Fibroblast of gingiva (primary cell): ENCODE results near the gene SUPT4H1.

Experiments used
- DNase-seq: peaks from one replicate; pipeline ENCODE4 v3.0.0-alpha.2; 2011; ENCODE audit warnings: low read depth

The SUPT4H1 gene

DNA sequence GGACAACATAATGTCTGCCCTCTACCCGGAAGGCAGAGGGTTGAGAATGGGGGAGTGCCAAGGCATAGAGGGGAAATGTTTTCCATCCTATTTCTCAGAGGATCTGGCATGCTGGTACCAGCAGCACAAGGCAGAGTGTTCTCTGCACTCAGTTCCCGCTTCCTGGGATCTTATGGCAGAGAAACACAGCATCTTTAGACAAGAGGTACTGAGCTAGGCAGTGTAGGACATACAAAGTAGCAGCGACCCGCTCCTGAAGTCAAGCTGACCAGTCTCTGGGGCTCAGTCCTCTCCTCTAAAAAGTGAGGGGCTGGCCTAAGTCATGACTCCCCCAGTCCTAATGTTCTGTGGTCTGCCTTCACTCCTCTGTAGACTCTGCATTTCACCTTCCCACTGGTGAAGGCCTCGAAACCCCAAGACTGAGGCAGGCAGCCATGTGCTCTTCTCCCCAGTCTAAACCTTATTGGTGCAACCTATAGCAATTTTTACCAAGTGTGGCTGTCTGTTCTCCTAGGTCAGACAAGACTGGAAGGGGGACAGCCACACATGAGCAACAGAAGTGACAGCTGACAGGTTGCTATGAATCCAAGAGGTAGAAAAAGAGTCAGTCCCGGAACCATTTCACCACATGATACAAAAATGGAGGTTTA, 12.1 kb downstream of the SUPT4H1 start:
- no peak for DNase-seq

DNA sequence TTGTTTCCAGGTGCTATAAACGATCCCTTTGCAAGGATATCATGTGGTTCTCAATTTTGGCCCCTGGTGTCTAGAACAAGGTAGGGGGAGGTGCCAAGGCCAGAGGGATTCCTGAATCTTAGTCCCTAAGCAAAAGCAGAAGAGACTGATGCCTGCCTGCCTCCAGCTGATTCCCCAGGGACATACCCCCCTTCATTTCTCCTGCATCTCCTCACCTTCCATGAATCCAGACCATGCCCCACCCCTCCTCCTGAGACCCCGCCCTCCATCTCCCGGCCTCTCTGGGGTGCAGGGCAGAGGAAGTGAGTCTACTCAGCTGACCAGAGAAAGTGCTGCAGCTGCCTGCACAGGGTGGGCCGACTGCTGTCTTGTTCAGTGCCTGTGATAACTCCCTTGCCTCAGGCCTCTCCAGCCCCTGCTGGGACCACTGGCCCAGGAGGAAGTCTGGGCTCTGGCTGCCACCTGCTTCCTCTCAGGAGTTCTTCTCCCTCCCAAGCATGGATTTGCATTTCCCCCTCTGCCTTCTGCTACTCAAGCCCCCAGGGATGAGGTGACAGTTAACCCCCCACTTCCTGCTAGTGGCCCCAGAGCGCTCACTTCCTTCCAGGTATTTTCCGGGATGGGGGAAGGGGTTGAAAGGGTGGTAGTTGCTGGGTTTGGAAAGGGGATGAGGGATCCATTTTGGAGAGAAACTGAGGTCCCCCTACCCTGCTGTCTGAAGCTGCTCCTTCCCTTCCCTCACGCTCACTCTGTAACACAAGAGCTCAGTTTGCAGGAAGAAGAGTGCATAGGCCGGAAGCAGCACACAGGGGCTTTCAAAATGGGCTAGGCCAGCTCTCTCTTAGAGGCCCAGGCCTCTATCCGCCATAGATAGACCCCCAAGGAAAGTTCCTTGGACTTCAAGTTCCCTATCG, 12.9 kb downstream of the SUPT4H1 start:
- DNase-seq: no peak

DNA sequence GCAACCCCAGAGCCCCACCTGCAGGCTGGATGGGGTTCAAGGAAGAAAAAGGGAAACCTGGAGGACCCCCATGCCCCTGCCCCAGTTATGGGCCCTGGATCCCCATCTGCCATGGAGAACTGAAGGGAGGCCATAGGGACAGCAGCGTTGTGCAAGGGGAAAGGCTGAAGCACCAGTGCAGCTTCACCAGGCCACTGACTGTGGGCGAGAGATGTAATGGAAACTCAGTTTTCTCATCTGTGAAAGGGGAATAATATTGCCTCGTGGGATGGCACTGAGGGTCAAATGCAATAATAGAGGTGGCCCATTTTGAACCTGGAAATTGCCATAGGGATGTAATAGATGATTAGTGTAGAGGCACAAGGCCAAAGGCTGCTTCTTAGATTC, 13.6 kb downstream of the SUPT4H1 start:
- no peak for DNase-seq

DNA sequence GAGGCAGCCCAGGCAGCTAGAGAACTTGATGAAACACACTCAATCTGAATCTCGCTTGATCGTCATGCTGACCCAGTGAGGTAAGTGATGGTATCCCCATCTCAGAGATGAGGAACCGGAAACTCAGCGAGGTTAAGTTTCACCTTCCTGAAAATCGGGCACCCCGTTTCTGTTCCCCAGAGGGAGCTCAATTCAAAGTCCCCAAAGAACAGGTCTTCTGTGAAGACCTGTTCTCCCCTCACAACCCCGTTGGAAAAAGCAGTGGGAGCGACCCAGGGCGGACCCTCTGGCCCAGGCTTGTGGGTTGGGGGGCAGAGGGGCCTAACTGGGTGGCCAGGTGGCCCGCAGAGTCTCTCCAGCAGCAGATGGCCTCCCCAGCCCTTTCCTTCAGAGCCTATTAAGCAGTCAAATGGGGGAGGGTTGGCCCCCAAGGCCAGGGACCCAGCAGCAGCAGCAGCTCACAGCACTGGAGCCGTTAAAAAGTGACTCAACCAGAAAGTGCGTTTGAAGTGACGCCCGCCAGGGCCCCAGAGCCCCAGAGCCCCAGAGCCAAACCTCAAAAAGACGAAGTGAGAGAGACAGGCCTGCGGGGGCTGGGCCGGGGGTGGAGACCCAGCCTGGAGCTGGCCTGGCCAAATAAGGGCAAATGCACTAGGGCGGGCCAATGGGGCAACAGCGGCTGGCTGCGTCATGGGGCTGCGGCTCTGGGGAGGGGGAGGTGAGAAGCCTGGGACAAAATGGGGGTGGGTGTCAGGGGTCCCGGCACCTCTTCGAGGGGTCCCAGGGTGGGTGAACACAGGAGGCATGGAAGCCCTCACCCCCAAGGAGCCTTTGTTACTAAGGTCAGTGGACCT, 14.2 kb downstream of the SUPT4H1 start:
- DNase-seq: no peak

DNA sequence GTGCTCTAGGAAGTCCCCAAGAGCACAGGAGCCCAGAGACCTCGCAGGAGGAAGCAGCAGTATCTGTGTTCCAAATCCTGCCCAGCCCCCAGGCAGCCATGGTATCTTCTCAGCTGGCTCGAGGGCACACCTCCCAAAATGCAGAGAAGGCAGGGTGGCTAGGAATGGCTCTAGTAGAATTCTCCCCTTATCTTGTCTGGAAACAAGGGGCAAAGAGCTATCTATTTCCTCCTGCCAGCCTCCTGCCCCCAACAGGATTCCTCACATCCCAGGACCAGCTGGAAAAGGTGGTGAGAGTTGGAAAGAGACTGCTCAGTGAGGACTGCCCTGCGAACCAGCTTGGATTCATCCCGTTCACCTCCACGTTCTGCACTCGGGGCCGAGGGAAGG, 14.8 kb downstream of the SUPT4H1 start:
- no peak for DNase-seq

DNA sequence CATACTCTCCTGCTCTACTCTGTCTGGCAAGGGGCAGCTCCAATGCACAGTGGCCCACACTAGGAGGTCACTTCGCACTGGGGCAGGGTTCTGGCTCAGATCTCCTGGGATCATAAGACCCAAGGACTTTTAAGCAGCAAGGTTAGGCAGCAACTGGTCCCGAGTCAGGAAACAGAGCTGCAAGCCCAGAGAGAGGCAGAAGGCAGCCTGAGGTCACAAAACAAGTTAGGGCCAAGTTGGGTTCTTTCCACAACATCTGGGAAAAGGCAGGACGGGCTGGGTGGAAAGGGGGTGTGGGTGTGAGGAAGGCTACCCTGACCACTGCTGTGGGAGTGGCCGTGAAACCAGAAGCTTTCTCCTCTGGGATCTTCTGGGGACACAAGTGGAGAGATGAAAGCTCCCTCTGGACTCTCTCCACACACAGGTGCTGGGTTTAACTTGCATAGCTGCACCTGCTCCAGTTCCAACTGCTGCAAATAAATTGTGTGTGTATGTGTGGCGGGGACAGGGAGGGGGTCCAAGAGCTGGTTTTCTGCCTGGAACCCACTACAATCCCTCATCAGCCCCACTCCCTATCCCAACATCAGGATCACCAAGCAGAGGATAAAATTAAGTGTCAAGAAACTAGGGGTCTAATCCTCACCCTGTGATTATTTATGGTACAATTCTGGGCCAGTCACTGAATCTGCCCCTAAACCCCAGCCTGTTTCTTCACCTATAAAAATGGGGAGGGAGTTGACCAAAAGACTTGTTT, 15.4 kb downstream of the SUPT4H1 start:
- DNase-seq: no peak

DNA sequence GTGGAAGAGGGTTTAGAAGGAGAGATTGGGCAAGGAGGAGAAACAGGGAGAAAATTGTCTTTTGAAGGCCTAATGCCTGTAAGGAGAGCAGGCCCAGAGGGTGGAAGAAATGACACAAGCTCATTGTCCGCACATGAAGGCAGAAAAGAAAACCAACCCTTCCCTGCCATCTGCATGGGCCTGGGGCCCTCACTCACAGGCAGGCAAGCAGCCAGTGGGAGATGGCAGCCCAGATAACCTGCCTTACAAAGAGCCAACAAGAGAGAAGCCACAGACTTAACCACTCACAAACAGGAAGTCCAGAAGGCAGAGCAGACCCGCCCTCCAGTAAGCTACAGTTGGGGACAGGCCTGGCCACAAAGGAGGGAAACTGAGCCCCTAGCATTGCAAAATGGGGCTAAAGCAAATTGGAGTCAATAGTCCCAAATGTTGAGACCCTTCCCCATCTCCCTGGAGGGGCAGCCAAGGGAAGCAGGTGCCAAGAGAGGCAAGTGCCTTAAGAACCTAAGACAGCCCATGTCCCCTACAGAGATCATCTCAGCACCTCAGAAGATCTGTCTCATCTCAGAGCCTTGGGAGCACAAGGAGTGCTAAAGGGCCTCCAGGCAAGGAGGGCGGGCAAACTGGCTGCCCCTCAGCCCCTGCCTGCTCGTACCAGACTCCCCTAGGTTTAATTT, 16.1 kb downstream of the SUPT4H1 start:
- DNase-seq: no peak

DNA sequence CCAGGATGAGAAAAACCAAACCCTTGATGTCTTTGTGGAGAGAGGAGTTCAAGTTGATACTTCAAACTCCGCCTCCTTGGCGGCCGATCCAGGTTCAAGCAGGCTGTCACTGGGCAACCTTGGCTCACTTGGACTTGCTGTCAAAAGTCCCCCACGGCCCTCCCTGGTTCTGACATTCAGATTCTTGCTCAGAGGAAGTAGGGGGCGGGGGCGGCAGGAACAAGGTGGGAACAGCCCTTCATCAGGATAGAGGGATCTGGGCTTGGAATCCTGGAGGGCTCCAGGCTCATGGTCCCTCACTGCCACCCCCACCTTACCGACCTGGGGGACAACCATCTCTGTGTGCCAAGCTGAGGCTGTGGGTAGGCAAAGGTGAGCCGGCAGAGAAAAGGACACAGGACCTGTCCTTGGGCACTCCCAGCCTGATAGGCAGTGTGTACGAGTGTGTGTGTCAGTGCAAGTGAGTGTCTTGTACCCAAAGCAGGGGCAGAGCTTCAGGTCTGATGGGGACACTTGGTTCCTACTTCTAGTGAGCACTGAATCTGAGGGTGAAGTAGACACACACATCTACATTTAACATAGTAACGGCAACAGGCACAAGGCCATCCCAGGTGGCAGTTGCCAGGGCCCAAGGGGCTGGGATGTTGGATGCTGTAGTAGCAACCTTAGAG, 16.8 kb downstream of the SUPT4H1 start:
- DNase-seq: no peak

DNA sequence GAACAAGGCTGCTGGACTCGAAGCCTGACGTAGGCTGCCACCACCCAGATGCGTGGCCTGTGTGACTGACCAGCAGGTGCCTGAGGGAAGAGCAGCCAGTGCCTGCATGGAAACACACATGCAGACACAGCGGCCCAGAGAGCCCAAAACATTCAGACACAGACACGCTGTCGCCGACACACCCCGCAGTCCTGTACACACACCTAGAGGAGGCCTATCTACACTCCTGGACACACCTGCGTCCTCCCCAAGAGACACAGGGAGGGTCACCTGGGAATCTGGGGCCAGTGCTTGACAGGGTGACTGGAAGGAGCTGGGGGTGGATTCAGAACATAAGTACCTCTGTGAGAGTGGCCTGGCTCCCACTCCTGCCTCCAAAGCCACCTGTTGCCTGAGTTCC, 17.3 kb downstream of the SUPT4H1 start:
- DNase-seq: no peak

DNA sequence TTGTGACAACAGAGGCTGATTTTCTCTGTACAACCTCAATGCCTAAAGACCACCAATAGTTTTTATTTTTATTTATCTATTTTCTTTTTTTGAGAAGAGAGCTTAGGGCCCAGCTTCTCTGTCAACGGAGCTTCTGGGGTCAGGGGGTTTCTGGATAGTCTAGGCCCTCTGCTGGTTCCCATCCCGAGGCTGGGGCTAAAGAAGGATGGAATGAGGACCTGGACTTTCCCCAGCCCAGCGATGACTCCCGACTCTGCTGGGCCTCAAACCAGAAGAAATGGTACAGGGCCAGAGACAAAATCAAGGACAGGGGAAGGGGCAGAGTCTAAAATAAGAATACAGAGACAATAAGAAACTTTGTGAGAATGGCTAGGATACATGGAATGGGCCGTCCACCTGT, 17.7 kb downstream of the SUPT4H1 start:
- DNase-seq: no peak

DNA sequence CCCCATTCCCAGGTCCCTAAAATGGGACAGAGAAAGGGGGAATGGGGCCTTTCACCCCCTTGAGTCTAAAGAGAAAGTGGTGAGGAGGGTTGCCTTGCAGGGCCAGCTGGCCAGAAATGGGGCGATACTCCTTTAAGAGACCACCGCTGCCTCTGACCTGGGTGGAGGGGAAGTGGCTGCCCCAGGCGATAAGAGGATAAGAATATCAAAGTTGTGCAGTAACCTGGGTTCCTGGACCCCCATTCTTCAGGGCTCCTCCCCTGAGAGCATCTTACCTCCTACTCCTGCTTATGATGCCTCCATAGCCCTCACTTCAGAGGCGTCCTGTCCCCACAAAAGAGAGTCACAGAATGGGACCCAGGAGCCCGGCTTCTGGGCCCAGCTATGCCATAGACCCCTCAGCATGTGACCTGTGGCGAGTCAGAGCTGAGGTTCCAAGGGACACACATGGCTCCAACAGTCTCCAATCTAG, 18.2 kb downstream of the SUPT4H1 start:
- no peak for DNase-seq

DNA sequence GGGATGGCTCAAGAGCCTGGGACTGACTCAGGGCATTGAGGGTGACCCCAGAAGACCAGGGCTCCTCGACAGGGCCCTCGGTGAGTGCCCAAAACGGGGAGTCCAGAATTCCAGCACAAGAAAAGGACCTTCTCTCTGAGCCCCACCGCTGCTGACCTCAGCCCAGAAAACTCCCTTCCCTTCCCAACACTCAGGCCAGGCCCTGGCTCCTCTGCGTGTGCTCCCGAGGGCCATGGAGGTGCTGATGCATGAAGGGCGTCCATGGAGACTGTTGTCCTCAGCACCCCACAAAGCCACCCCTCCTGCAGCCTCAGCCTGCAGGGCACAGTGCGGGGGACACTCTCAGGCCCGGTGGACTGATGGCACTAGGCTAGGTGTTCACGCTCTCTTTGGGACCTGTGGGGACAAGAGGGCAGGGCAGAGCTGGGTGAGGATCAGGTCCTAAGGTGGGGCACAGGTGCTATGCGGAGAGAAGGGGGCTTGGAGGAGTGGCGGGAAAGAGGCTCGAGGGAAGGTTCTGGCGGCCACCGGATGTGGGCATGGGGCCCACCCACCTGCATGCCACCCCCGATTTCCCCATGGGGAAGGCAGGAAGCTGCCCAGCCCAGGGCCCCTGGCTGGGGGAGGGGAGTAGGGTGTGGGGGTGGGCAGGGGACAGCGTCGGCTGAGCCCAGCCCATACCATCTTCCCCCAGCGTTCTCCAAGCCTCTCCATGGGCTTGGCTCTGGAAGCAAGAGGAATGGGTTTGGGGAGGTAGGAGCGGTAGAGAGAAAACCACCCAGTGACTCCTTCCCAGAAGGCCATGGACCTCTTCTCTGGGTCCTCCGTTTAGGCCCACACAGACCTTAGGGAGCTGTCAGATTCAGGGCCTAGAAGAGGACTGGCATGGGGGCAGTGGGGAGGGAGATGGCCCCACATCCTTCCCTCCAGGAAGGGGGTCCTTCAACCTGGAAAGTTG, 18.9 kb downstream of the SUPT4H1 start:
- DNase-seq: no peak

DNA sequence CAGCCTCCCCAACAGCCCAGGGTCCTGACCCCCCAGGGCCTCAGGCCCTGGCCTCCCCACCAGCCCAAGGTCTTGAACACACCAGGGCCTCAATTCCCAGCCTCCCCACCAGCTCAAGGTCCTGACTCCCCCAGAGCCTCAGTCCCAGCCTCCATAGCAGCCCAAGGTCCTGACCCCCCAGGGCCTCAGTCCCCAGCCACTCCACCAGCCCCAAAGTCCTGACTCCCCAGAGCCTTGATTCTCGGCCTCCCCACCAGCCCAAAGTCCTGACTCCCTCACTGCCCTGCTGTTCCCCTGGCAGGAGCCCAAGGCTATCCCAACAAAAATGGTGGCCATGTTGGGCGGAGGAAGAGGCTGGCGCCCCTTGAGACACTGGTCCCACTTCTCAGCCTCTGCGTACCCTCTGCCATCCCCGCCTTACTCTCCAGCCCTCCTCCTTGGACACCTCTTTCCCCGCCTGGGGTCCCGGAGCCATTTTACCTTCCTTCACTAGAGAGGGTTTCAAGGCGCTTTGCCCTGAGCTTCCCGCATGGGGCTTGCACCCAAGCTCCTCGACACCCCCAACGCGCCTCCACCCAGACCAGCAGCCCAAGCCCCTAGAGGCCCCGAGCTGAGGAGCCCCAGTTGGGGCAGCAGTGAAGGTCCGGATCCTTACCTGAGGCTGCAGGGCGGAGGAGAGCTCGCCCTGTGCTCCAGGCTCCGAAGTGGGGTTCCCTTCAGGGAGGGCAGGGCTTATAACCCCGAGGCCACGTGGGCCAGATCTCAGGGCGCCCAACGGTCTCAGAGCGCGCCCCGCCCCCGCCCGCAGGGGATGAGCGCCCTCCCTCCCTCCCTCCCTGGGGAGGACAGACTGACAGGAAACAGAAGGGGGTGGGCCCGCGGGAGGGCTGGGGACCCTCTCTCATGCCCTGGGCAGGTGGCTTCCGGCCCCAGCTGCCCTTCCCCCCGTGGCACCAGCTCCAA, 19.9 kb downstream of the SUPT4H1 start:
- DNase-seq: no peak

DNA sequence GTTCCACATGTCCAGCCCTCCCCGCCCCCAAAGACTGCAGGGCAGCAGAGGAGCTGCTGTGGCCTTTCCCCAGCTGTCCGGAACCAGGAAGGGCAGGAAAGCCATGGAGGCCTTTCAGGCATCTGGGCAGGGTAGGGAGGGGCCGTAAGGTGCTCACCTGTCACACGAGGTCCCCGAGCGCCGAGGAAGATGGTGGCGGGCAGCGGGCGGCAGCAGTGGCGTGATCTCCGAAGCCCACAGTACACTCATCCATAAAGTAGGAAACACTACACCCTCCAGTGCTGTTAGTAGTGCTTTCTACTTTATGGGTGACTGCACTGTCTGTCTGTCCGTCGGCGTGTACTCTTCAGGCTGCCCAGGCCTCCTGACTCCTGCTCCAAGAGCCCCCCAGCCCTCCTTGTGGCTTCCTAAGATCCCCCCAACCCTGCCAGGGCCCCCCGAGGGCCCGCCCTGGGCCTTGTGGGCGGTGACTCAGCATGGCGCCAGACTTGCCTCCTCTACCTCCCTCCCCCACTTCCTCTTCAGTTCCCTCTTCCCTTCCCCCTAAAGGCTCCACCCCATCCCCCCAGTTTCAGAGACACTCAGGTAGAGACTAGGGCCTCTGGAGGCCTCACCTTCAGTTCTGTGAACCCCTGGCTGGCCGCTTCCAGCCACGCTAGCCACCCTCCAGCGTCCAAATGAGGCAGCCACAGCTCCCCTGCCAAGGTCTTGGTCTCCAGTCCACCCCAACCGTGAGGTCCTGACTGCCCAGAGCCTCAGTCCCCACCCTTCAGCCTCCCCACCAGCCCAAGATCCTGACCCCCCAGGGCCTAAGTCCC, 20.8 kb downstream of the SUPT4H1 start:
- DNase-seq: no peak

DNA sequence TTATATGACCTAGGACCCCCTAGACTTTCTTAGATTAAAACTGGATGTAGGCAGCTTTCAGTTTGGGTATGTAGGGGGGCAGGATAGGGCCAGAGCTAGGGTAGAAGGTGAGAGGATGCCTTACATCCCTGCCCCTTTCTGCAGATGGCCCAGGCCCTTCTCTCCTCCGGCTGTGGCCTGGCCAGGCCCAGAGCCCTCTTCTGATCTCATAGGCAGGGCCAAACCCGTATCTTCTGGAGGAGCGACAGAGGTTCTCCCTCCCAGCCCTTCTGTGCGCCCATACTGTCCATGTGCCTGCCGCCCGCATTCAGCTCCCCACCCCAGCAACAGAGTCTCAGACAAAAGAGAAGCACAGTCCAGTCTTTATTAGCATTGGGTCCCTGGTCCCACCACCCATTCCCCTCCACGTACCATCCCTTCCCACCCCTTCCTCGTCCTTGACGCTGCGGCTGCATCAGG, 21.4 kb downstream of the SUPT4H1 start:
- no peak for DNase-seq

DNA sequence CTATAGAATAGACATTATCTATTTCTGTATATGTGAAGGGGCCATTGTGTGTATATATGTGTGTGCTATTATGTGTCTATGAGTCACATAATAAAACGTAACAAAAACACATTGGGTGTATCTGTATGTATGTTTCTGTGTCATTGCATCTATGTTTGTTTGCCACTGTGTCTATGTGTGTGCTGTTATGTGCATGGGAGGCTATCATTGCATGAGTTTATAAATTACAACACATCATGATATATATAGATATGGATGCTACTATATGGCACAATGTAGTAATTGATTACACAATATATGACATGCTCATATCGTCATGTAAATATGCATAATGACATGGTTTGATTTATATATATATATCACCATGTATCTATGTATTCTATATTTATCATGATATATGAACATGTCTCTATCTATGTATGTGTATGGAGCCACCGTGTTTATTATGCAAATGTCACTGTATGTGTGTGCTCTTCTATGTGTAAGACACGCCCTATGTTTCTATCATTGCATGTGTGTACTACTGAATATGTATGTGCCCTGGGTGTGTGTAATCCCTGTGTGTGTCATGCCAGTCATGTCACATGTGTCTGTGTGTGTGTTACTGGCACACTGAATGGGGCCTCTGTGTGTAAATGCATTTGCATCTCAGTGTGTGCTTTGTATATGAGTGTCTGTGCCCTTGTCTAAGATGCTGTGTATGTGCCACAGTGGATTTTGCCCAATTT, 22.0 kb downstream of the SUPT4H1 start:
- DNase-seq: no peak
